Large intestine (tissue), 3 donors: Measurements from ENCODE around the gene MTM1. TPM values are rescaled to one million over a fixed set of nuclear protein-coding genes. Genes with fewer than 3 reads are reported as not detected.

Experiments used
- DNase-seq, 2 donors: peaks; one replicate each; pipeline versions ENCODE4 v3.0.0 to v3.0.0-alpha.2; 2013
- H3K27ac ChIP-seq: one replicate; pipeline ENCODE4 v1.5.1; 2013; ENCODE audit warnings: low read length
- H3K27me3 ChIP-seq: 2 replicates; pipeline ENCODE4 v1.6.1; 2013; ENCODE audit warnings: low read length; ENCODE audit not compliant: control insufficient read depth, insufficient read depth
- H3K36me3 ChIP-seq: 2 replicates; pipeline ENCODE4 v1.6.1; 2013; ENCODE audit warnings: low read length; ENCODE audit not compliant: control insufficient read depth, insufficient read depth
- H3K4me1 ChIP-seq: one replicate; pipeline ENCODE4 v1.6.1; 2013; ENCODE audit warnings: low read length; ENCODE audit not compliant: control insufficient read depth, insufficient read depth
- H3K4me3 ChIP-seq: one replicate; pipeline ENCODE4 v1.5.1; 2013; ENCODE audit warnings: low read length
- H3K9me3 ChIP-seq: one replicate; pipeline ENCODE4 v1.6.1; 2013; ENCODE audit warnings: mild to moderate bottlenecking, low read depth, low read length, moderate library complexity; ENCODE audit not compliant: control insufficient read depth
- WGBS: methylation state at CpG from one replicate; pipeline ENCODE4 v1.1.5; 2013; ENCODE audit warnings: low lambda C conversion rate; ENCODE audit not compliant: insufficient coverage; 5-methylcytosine and 5-hydroxymethylcytosine counted together
- polyA plus RNA-seq: library from polyadenylated mRNA; unstranded; fragments of 120-200 nt; gene quantifications from one replicate; pipeline ENCODE4 v1.2.1, GENCODE V29; 2013

Gene MTM1
- polyA plus RNA-seq, 1 donor: 16.1 TPM

- no peaks in the 10 kb centered on the region for H3K27me3 ChIP-seq
- H3K27ac ChIP-seq: no peak overlapping the region
- no peak overlapping the region for H3K4me3 ChIP-seq
- no peak for DNase-seq
- H3K36me3 ChIP-seq: peaks cover 6% of the 10 kb centered on the region
- no peaks in the 10 kb centered on the region for H3K9me3 ChIP-seq
- no peaks in the 10 kb centered on the region for H3K4me1 ChIP-seq
- WGBS: no CpG with 5 or more reads among the region's 1 CpG
Observed at GRCh38 chrX:150702966-150703694, 134.7 kb downstream of the MTM1 start.

GRCh38 chrX:150703695-150703974 lies 135.2 kb downstream of the MTM1 start:
- no peak overlapping the region for H3K27ac ChIP-seq
- H3K9me3 ChIP-seq: no peaks in the 10 kb centered on the region
- no peaks in the 10 kb centered on the region for H3K27me3 ChIP-seq
- H3K4me1 ChIP-seq: no peaks in the 10 kb centered on the region
- no peak overlapping the region for H3K4me3 ChIP-seq
- peaks cover 6% of the 10 kb centered on the region for H3K36me3 ChIP-seq
- DNase-seq: no peak

- Histone ChIP-seq H3K27me3 (no peaks in the 10 kb centered on the region), H3K9me3 (no peaks in the 10 kb centered on the region), H3K4me3 (no peak overlapping the region), H3K27ac (no peak overlapping the region), H3K4me1 (no peaks in the 10 kb centered on the region), H3K36me3 (peaks cover 6% of the 10 kb centered on the region)
- WGBS: no CpG with 5 or more reads among the region's 3 CpGs
- no peak for DNase-seq
Observed at GRCh38 chrX:150704030-150704613, 135.7 kb downstream of the MTM1 start.

- no peaks in the 10 kb centered on the region for H3K4me1 ChIP-seq
- no peak for DNase-seq
- no peak overlapping the region for H3K4me3 ChIP-seq
- no peaks in the 10 kb centered on the region for H3K36me3 ChIP-seq
- no peaks in the 10 kb centered on the region for H3K9me3 ChIP-seq
- H3K27me3 ChIP-seq: no peaks in the 10 kb centered on the region
- no peak overlapping the region for H3K27ac ChIP-seq
Observed at GRCh38 chrX:150712619-150713018, 144.2 kb downstream of the MTM1 start.

GRCh38 chrX:150715184-150715583 lies 146.8 kb downstream of the MTM1 start:
- H3K4me1 ChIP-seq: no peaks in the 10 kb centered on the region
- no peak overlapping the region for H3K4me3 ChIP-seq
- H3K27me3 ChIP-seq: no peaks in the 10 kb centered on the region
- no CpG with 5 or more reads among the region's 3 CpGs for WGBS
- no peak overlapping the region for H3K27ac ChIP-seq
- H3K9me3 ChIP-seq: no peaks in the 10 kb centered on the region
- H3K36me3 ChIP-seq: peaks cover 2% of the 10 kb centered on the region
- no peak for DNase-seq

- Histone ChIP-seq H3K27me3 (no peaks in the 10 kb centered on the region), H3K4me3 (no peak overlapping the region), H3K36me3 (peaks cover 2% of the 10 kb centered on the region), H3K9me3 (no peaks in the 10 kb centered on the region), H3K4me1 (no peaks in the 10 kb centered on the region), H3K27ac (no peak overlapping the region)
- WGBS: no CpG with 5 or more reads among the region's 4 CpGs
- DNase-seq: no peak
Observed at GRCh38 chrX:150719621-150720020, 151.2 kb downstream of the MTM1 start.

Other genes starting within 250 kb of the MTM1 start
- gene MAMLD1, start 205.3 kb upstream of the MTM1 start, polyA plus RNA-seq: 3.8 TPM
- gene MTMR1, start 124.8 kb downstream of the MTM1 start, polyA plus RNA-seq: 19.5 TPM